NCI-H446 treated with DMSO at 0.1 percent for 48 hours (cell line): Measurements from ENCODE around the gene MAGI3.

Experiments used
- DNase-seq: peaks from one replicate; lab custom pipeline; 2025; lab: John Stamatoyannopoulos, UW

MAGI3 gene

GRCh38 chr1:113389953-113390834 is at the start of gene MAGI3:
MAGI3 (plus strand) TSS chr1:113390515; CDS start chr1:113391034, 519 bp downstream.
- DNase-seq, result peak; percentile 99

- DNase-seq, result no peak
Measured at GRCh38 chr1:113353580-113353979, 36.7 kb upstream of the MAGI3 start.

- DNase-seq, result no peak
Measured at GRCh38 chr1:113363935-113364334, 26.4 kb upstream of the MAGI3 start.

- DNase-seq, result no peak
Measured at GRCh38 chr1:113369040-113369439, 21.3 kb upstream of the MAGI3 start.

GRCh38 chr1:113369699-113370098 is 20.6 kb upstream of the MAGI3 start:
- DNase-seq, result no peak

GRCh38 chr1:113370868-113371267 is 19.4 kb upstream of the MAGI3 start:
- no peak for DNase-seq

GRCh38 chr1:113372546-113372945 is 17.8 kb upstream of the MAGI3 start:
- DNase-seq, result no peak

- no peak for DNase-seq
Measured at GRCh38 chr1:113373644-113374043, 16.7 kb upstream of the MAGI3 start.

GRCh38 chr1:113375878-113376277 is 14.4 kb upstream of the MAGI3 start:
- no peak for DNase-seq

- DNase-seq, result no peak
Measured at GRCh38 chr1:113380075-113380474, 10.2 kb upstream of the MAGI3 start.

- DNase-seq, result no peak
Measured at GRCh38 chr1:113388017-113388620, 2.2 kb upstream of the MAGI3 start.

- no peak for DNase-seq
Measured at GRCh38 chr1:113388621-113389358, 1.5 kb upstream of the MAGI3 start.

GRCh38 chr1:113389359-113389952 is 859 bp upstream of the MAGI3 start:
- DNase-seq, result no peak

- DNase-seq, result no peak
Measured at GRCh38 chr1:113390871-113391648, 745 bp downstream of the MAGI3 start.

GRCh38 chr1:113391649-113392271 is 1.4 kb downstream of the MAGI3 start:
- DNase-seq, result no peak

- no peak for DNase-seq
Measured at GRCh38 chr1:113392541-113393128, 2.3 kb downstream of the MAGI3 start.

- DNase-seq, result no peak
Measured at GRCh38 chr1:113394043-113394862, 3.9 kb downstream of the MAGI3 start.

GRCh38 chr1:113394863-113395259 is 4.5 kb downstream of the MAGI3 start:
- DNase-seq, result no peak

- DNase-seq, result no peak
Measured at GRCh38 chr1:113396102-113396501, 5.8 kb downstream of the MAGI3 start.

- peak; percentile 45 for DNase-seq
Measured at GRCh38 chr1:113396585-113396984, 6.3 kb downstream of the MAGI3 start.
